ENCODE measurements around the gene TNFSF15.

The TNFSF15 gene

DNA sequence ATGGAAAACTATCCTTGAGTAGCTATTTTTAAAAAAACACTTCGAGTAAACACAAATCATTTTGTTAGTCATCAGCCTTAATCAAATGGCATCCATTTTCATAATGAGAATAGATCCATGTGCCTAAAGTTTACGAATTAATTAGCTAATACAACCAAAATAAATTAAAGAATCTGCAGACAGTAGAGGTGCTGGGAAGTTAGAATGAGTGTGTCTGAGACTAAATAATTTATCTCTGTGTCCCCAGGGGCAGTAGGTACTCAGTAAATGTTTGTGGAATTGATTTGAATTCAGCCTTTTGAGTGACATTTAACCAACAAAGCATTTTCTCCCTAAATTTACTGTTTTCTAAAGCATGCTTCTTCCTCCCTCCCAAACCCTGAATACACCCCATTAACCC, 18.6 kb downstream of the TNFSF15 start:
- no peak for DNase-seq

GRCh38 chr9:114785866-114786650, 19.8 kb downstream of the TNFSF15 start:
- DNase-seq = no peak

DNA sequence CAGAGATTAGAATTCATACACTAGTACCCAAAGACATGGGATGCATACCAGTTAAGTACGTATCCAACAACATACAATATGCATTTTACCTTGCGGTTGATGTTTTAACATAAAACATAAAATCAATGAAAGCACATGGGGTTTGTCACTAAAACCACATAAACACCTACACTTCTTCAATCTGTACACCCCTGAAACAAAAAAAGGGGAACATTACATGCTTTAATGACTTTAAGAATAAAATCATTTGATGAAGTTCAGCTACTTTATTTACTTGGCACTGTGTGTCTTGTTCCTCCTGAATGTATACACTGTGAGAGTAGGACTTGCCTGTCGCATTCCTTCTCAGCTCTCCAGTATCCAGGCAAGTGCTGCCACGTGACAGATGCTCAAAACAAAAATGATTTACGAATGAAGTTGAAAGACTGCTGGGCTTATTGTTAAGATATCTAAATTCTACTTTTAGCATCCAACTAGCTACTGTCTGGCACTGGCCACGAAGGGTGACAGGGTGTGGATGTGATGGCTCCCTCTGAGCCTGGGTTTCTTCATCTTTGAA, 21.0 kb downstream of the TNFSF15 start:
- no peak for DNase-seq

DNA sequence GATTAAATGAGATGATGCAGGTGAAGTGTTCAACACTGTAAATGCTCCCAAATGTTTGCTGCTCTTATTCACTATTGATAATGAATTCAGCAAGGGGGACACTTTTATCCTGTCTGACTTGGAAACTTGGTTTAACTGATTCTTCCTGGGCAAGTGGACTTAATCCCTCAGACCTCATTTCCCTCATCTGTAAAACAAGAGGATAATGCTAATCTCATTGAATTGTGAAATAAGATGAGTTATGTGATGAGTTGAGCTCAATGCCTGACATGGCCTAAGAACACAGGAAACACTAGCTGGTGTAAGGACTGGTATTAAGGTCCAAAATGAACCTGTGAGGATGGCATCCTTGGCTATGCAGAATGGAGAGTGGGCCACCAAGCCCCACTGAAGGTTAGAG, 23.3 kb downstream of the TNFSF15 start:
- no peak for DNase-seq

- DNase-seq = no peak
These were observed 26.4 kb downstream of the TNFSF15 start for GRCh38 chr9:114779352-114779845.

DNA sequence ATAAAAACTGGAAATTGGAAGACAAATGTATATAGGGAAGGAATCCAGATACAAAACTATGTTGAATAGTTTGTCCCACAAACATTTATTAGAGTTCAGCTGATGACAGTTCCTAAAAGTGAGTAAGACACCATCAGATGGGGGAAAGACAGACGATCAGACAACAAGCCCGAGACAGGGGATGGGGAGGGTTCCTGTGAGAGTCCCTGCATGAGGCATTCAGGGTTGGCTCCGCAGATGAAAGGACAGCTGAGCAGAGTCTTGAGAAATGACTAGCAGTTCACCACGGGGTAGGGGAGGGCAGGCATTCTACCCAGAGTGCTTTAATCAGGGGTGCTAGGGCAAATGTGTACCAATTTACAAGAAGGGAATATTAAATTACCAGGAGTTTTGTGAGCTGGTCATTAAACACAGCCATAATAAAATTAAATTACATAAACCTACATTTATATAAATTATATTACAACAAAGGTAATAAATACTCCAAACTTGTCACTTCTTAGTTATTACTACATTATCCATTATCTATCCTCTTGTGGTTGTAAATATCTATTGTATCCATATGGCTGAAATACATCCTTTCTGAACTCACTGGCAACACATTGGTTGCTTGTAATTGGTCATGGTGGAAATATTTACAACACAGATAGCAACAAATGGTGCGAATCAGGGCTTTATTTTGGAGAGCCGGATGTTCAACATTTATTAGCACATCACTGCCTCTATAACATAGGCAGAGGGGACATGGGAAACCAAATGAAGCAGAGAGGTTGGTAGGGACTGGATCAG, 27.8 kb downstream of the TNFSF15 start:
- DNase-seq = no peak

DNA sequence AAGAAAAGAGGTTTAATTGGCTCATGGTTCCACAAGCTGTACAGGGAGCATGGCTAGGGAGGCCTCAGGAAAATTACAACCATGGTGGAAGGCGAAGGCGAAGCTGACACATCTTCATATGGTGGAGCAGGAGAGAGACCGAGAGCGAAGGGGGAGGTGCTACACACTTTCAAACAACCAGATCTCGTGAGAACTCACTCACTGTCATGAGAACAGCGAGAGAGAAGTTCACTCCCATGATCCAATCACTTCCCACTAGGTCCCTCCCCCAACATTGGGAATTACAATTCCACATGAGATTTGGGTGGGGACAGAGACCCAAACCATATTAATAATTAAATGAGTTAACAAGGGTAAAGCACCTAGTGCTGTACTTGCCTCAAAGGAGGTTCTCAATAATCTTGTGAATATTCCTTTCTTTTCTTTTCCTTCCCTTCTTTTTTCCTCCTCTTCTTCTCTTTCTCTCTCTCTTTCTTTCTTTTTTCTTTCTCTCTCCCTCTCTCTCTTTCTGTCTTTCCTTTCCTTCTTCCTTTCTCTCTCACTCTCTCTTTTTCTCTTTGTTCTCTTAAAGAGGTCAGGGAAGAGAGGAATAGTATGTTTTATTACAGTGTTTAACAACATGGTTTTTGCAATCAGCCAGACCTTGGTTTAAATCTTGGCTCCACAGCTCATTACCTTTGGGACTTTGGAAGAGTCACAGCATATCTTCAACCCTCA, 29.0 kb downstream of the TNFSF15 start:
- DNase-seq = no peak

DNA sequence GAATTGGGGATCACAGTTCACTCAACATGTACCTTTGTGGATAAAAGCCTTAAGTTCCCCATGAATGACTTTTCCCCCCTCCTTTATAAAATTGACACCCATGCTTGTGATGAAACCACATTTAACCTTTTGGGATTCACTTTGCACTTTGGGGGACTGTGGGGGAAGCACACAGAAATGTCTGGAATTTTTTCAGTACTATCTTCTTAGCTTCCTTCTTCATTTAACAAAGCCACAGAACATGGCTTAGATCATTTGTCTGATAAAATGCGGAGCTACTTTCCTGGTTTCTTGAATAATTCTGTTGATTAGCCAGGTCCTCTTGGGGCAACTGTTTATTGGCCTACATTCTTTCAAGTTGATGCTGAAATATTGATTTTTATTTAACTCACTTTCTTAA, 29.9 kb downstream of the TNFSF15 start:
- no peak for DNase-seq

DNA sequence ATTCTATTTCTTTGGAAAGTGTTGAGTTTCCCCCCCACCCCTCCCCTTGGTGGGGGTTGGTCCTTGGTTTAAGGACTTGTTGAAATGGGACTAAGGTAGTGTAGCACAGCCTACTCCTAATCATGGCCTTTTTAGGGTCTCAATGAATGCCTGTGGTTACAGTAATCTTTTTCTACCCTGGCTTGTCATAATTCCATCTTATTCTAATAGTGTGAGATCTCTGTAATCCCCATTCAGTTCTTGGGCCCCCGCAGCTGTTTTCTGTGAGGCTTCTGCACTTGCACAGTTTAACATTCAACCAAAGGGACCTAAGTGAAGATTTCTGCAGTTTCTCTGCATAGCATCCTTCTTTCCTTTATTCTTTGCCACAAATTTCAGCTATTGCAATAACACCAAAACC, 30.7 kb downstream of the TNFSF15 start:
- DNase-seq = no peak

GRCh38 chr9:114774524-114774923, 31.3 kb downstream of the TNFSF15 start:
- DNase-seq = peak; percentile 69

- no peak for DNase-seq
These were observed 34.0 kb downstream of the TNFSF15 start for GRCh38 chr9:114771889-114772288.

DNA sequence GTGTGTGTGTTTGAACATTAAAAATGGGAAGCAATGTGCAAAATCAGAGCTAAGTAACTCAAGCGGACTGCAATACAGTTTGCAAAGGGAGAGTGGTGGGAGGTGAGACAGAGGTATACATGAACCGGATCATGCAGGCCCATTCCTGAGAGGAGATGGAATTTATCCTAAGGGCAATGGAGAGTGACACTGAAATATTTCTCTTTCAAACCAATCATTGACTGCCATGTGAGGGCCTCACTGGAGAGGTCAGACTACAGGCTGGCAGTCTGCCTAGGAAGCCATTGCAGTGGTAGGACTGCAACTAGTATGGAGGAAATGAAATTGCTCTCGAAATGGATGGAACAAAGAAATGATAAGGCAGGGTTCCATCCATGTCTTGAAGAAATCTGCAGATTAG, 34.8 kb downstream of the TNFSF15 start:
- DNase-seq = no peak

DNA sequence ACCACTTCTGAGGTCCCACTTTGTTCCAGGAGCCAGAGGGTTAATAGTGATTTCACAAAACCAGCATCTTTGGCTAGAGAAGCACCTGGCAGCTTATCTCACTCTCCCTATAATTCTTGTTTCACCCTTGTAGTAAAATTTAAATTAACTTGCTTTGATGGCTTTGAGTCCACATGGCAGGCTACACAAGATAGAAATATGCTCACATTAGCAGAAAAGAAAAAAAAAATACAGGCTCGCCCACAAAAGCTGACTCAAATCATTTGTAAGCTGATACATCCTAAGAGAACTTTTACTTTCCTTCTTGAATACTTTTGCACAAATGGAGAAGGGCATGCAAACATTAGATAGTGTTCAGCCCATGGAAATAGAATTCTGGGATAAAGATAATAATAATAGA, 36.2 kb downstream of the TNFSF15 start:
- DNase-seq = no peak

- DNase-seq = no peak
These were observed 42.6 kb downstream of the TNFSF15 start for GRCh38 chr9:114763220-114763619.

GRCh38 chr9:114761523-114761922, 44.3 kb downstream of the TNFSF15 start:
- DNase-seq = no peak

- no peak for DNase-seq
These were observed 46.1 kb downstream of the TNFSF15 start for GRCh38 chr9:114759512-114760341.

DNA sequence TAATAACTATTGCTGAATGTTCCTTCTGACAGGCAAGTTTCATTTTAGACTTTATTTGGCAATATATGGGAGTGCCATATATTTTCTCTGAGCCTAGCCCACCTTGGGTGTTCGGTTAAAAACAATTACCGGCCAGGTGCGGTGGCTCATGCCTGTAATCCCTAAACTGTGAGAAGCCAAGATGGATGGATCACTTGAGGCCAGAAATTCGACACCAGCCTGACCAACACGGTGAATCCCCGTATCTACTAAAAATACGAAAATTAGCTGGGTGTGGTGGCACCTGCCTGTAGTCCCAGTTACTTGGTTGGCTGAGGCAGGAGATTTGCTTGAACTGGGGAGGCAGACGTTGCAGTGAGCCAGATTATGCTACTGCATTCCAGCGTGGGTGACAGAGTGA, 47.9 kb downstream of the TNFSF15 start:
- no peak for DNase-seq

GRCh38 chr9:114757395-114757794, 48.4 kb downstream of the TNFSF15 start:
- no peak for DNase-seq

DNA sequence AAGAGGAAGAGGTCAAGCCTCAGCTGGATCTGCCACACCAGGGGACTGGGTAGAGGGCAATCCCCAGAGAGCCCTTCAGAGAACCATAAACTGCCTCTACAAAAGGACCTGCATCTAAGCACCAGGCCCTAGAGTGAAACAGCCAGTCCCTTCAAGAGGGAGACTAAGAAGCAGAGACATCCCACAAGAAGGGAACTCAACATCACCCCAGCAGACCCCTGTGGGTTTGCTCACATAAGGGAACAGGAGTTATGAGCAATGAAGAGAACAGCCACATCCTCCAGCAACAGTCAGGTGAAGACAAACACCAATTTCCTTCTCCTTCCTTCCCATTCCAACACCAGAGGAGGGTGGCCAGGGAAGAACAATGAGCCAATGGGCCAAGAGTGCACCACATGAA, 48.9 kb downstream of the TNFSF15 start:
- DNase-seq = no peak

DNA sequence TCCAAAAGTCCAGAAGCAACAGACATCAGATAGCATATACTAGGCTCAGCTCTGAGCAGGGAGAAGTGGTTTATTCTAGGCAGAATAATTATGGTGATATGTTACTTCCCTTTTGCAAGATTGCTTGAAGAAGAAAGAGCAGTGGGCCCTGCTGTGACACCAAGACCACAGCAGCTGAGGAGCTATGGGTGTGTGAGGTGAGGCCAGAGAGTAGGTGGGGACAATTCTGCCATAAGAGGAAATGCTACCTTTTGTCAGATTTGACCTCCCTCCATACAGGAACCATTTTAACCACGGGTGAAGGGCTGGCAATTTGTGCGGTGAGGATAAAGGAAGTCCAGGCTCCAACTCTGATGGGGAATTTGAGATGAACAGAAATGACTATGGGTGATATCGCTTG, 51.3 kb downstream of the TNFSF15 start:
- no peak for DNase-seq

DNA sequence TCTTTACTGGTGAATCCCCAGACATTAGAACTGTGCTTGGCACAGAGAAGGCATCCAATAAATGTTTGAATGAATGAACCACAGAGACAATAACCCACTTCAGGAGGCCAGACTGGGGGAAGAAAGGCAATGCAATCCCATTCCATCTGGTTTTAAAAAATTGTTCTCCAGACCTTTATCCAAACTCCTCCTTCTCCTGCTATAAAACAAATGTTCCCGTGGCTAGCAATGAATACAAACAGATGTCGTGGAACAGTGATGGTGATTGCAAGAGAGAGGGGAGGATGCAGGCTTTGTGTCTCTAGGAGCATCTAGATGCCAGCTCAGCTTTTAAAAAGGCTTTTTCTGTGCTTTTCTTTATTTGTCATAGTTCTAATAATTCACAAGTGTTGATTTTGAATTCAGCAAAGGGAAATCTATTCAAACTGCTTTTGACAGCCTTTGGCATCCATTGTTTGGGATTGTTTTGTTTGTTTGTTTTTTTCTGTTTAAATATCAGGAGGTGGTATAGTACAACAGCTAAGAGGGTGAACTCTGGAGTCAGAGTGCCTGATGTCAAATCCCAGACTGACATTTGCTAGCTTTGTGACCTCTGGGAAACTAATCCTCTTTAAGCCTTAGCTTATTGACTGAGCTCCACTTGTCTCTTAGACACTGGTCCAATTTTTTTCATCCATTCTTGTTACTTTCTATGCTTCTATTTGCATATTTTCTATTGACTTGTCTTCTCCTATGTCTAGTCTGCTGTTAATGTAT, 59.1 kb downstream of the TNFSF15 start:
- DNase-seq = peak; percentile 40

Measured in eye (tissue), 1 donor.